GM18526 (cell line): ENCODE measurements around the gene ARPC5.

Source experiments
- POLR2A ChIP-seq: IDR thresholded peaks from 3 replicates; pipeline ENCODE4 v1.6.1; 2011; ENCODE audit not compliant: insufficient read length; ENCODE audit errors: extremely low read depth

The ARPC5 gene

GRCh38 chr1:183582021-183582713, 53.4 kb downstream of the ARPC5 start:
- TF ChIP-seq POLR2A, result no peak

- no peak for TF ChIP-seq POLR2A
These were observed 55.3 kb downstream of the ARPC5 start for GRCh38 chr1:183580281-183580682.

DNA sequence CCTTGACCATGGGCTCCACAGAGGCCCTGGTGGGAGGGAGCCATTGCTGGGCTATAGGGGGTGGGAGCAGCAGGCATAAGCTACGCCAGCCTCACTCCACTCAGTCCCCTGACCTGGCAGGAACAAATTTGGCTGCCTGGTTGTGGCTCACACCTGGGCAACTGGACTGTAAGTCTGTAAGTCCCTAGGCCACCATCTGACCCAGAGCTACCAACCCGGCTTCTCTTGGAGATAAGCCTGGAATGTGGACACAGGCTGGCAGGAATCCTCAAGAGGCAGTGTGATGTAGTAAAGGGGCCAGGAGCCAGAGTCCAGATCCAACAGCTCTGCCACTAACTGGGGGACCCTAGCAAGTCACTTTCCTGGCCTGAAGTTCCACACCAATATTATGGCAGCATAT, 56.7 kb downstream of the ARPC5 start:
- no peak for TF ChIP-seq POLR2A

DNA sequence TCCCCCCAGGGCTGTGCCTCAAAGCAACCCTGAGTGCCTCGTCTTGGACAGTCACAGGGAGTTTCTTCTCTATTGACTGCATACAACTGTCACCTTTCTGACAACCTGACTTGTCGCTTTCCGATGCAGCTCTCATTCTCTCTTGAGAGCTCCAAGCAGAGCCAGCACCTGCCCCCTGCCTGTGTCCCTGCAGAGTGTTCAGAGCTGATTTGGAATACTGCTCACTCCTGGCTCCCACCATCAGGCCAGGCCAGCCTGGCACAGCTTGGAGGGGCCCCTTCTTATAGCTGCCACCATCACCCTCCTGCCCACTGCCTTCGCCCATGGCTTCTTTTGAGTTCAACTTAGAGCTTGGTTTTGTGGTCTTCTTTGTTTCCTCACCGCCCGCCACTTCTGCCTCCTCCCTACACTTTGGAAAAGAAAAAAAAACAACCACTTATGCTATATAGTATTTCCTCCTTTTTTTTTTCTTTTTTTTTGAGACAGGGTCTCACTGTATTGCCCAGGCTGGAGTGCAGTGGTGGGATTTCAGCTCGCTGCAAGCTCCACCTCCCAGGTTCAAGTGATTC, 57.6 kb downstream of the ARPC5 start:
- no peak for TF ChIP-seq POLR2A

DNA sequence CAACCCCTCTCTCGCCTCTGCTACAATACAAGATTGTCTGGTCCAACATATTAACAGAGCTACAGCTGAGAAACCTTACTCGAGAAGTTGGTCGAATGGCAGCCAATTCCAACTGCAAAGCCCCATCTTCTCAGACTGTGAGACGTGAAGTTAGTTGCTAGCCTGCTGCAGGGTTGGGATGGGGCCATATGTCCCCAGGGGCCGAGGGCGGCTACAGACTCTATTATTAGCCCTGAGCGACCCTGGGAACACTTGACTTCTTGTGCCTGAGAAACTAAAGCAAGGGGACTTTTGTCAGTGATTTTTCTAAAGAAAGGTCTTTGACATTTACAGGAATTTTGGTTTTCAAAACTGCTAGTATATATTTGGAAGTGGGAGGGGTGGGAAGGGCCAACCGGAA, 59.0 kb downstream of the ARPC5 start:
- no peak for TF ChIP-seq POLR2A

DNA sequence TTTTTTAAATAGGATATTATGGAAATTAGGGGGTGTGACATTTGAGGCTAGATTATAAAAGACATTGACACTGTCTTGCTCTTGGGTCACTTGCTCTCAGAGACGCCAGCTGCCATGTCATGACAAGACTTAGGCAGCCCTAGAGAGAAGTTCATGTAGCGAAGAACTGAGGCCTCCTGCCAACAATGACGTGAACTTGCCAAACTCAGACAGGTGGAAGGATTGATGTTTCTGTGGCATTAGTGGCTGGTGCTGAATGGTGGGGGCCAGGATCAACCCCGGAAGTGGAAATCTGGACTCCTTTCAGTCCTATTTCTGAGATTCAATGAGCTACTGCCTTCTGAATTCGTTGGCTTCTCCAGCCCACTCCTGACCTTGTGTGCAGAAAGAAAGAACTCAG, 60.0 kb downstream of the ARPC5 start:
- no peak for TF ChIP-seq POLR2A

DNA sequence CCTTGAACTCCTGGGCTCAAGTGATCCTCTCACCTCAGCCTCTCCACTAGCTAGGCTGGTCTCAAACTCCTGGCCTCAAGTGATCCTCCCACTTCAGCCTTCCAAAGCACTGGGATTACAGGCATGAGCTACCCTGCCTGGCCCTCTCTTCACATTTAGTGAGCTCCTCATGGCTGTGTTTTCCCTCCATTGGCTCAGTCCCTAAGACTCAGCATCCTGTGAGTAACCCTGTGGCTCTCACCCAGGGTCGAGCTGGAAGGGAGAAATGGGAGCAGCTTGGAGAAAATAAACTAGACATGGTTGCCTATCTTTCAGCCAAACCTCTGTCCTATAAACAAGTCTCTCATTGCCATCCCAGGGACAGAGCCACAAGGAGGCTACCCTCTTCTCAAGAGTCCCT, 62.9 kb downstream of the ARPC5 start:
- TF ChIP-seq POLR2A, result no peak

GRCh38 chr1:183571678-183572268, 63.8 kb downstream of the ARPC5 start:
- no peak for TF ChIP-seq POLR2A
